Upper lobe of right lung (tissue), 1 donor: ENCODE results near the gene LUC7L3. TPM values are rescaled to one million over a fixed set of nuclear protein-coding genes. Genes with fewer than 3 reads are reported as not detected.
A peak's percentile ranks its signal among the peaks of the same experiment; 100 is the strongest.

Experiments used
- ATAC-seq: fragments of 200-7000 bp; cut with Tn5 transposase; one replicate; pipeline ENCODE4 v1.9.1; 2020; ENCODE audit warnings: mild to moderate bottlenecking, moderate library complexity
- DNase-seq: peaks from one replicate; pipeline ENCODE4 v3.0.0-alpha.2; 2020
- H3K27ac ChIP-seq: fragments of 200-600 bp; one replicate; pipeline ENCODE4 v1.8.0; 2022
- H3K27me3 ChIP-seq: fragments of 200-600 bp; one replicate; pipeline ENCODE4 v1.8.0; 2022; ENCODE audit warnings: mild to moderate bottlenecking
- H3K36me3 ChIP-seq: fragments of 200-600 bp; one replicate; pipeline ENCODE4 v1.8.0; 2022
- H3K4me1 ChIP-seq: fragments of 200-600 bp; one replicate; pipeline ENCODE4 v1.8.0; 2022
- H3K4me3 ChIP-seq: fragments of 200-600 bp; one replicate; pipeline ENCODE4 v1.8.0; 2022; ENCODE audit warnings: mild to moderate bottlenecking
- H3K9me3 ChIP-seq: fragments of 200-600 bp; one replicate; pipeline ENCODE4 v1.8.0; 2022
- intact Hi-C: fragments of 100-400 bp; cut with DNase I; formaldehyde crosslinking; loops from one replicate; pipeline ENCODE4 v1.11.0; 2022
- long read RNA-seq: library from polyadenylated mRNA; unstranded; transcript quantifications from one replicate; pipeline ENCODE4 v2.0.0, GENCODE V29; 2021
- total RNA-seq: library from RNA; stranded (reverse); fragmentation: NEBNext Ultra II Directional; extraction: Animal tissue kit (Norgen Biotek cat#: 25700); gene quantifications from one replicate; pipeline ENCODE4 v1.2.1, GENCODE V29; 2021
- TF ChIP-seq, protein P1 (sequence below): fragments of 200-600 bp; IDR thresholded peaks from one replicate; pipeline ENCODE4 v1.8.0; 2022; ENCODE audit warnings: antibody characterized with exemption
- donor health status: DM: no; HTN: yes; CAD: no; lungs with severe emphysema.

Gene LUC7L3, protein sequence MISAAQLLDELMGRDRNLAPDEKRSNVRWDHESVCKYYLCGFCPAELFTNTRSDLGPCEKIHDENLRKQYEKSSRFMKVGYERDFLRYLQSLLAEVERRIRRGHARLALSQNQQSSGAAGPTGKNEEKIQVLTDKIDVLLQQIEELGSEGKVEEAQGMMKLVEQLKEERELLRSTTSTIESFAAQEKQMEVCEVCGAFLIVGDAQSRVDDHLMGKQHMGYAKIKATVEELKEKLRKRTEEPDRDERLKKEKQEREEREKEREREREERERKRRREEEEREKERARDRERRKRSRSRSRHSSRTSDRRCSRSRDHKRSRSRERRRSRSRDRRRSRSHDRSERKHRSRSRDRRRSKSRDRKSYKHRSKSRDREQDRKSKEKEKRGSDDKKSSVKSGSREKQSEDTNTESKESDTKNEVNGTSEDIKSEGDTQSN
- total RNA-seq, result 105 TPM
- long read RNA-seq, full-length matches to known transcripts, result 35 of 58 reads
- long read RNA-seq, partial matches to known transcripts, result 10 of 58 reads
- long read RNA-seq, other reads (novel, unspliced or antisense), result 13 of 58 reads

DNA sequence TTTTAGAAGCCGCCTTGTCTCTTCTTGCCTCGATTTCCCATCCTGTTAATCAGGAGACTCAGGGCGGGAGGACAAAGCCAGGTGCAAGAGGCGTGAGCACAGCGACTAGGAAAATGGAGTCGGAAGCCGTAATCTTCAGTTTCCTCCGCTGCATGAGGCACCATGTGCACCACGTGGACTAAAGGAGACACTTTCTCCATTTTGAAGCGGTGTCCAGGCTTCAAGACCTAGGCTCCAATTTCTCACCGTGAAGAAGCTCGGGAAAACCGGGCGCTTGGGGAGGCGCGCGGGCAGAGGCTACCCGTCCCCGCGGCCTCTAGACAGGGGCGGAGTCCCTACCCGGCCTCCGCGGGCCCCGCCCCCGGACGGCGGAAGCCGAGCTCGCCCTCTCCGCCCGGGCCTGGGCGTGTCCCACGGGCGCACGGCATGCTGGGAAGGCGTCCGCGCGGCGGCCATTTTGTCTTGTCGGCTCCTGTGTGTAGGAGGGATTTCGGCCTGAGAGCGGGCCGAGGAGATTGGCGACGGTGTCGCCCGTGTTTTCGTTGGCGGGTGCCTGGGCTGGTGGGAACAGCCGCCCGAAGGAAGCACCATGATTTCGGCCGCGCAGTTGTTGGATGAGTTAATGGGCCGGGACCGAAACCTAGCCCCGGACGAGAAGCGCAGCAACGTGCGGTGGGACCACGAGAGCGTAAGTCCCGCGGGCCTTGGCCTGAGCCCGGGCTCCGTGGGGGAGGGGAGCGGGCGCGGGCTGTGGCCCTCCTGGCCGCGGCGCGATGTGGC is at the start of gene LUC7L3:
Gene LUC7L3, plus strand, starts transcription at position 460 of the 780 bp plus-strand sequence. Its CDS starts 130 bp downstream, at position 590.
- intact Hi-C loops, result no loop called here
- TF ChIP-seq, protein P1, sequence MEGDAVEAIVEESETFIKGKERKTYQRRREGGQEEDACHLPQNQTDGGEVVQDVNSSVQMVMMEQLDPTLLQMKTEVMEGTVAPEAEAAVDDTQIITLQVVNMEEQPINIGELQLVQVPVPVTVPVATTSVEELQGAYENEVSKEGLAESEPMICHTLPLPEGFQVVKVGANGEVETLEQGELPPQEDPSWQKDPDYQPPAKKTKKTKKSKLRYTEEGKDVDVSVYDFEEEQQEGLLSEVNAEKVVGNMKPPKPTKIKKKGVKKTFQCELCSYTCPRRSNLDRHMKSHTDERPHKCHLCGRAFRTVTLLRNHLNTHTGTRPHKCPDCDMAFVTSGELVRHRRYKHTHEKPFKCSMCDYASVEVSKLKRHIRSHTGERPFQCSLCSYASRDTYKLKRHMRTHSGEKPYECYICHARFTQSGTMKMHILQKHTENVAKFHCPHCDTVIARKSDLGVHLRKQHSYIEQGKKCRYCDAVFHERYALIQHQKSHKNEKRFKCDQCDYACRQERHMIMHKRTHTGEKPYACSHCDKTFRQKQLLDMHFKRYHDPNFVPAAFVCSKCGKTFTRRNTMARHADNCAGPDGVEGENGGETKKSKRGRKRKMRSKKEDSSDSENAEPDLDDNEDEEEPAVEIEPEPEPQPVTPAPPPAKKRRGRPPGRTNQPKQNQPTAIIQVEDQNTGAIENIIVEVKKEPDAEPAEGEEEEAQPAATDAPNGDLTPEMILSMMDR, result no peak

DNA sequence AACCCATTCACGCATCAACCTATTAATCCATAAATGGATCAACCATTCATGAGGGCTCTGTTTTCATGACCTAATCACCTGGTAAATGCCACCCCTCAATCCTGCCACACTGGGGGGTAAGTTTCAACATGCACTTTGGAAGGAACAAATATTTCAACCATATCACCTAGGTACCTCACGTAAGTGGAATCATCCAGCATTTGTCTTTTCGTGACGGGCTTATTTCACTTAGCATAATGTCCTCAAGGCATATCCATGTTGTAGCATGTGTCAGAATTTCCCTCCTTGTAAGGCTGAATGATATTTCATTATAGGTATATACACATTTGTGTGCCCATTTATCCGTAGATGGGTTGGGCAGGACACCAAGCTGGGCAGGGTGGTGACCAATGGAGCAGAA is 47.3 kb upstream of the LUC7L3 start:
- intact Hi-C loops, result no loop called here

More for the DNA sequence above, at the start of gene LUC7L3:
- peak; percentile 97 for DNase-seq
- Histone ChIP-seq H3K36me3 (no peaks in the 10 kb centered on the region), H3K4me1 (peaks cover 28% of the 10 kb centered on the region), H3K27ac (peak within 1 kb of the TSS; percentile 94), H3K9me3 (no peaks in the 10 kb centered on the region), H3K4me3 (peak within 1 kb of the TSS; percentile 89), H3K27me3 (no peaks in the 10 kb centered on the region)
- peak; percentile 99 for ATAC-seq

DNA sequence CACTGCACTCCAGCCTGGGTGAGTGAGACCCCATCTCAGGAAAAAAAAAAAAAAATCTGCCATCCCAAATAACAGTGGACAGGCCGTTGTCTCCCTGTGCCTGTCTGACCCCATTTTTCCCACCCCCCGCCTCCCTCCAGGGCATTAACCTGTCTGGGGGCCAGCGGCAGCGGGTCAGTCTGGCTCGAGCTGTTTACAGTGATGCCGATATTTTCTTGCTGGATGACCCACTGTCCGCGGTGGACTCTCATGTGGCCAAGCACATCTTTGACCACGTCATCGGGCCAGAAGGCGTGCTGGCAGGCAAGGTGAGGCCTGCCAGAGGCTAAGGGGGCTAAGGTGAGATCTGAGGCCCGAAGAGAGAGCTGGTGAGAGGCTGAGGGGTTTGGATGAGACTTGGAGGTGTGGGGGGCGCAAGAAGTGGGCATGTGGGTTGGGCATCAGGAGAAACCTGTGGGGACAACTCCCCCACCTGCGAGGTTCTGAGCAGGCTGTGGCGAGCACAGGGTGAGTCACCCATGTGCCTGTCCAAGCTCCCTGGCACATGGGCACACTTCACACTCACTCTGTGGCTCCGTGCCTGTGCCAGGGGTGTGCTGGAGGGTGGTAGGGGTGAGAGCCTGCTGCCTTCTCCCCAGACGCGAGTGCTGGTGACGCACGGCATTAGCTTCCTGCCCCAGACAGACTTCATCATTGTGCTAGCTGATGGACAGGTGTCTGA is 46.4 kb upstream of the LUC7L3 start:
- peak; percentile 36 for ATAC-seq
- H3K27ac ChIP-seq, result no peak overlapping the region

More for the DNA sequence above, 47.3 kb upstream of the LUC7L3 start:
- DNase-seq, result no peak
- no peak for ATAC-seq
- TF ChIP-seq, protein P1, result no peak
- H3K36me3 ChIP-seq, result no peaks in the 10 kb centered on the region
- H3K9me3 ChIP-seq, result no peaks in the 10 kb centered on the region
- peaks cover 5% of the 10 kb centered on the region for H3K4me1 ChIP-seq
- H3K4me3 ChIP-seq, result no peak overlapping the region
- no peak overlapping the region for H3K27ac ChIP-seq
- H3K27me3 ChIP-seq, result no peaks in the 10 kb centered on the region

GRCh38 chr17:50675190-50675589 is 44.2 kb upstream of the LUC7L3 start:
- H3K27ac ChIP-seq, result no peak overlapping the region
- no peak overlapping the region for H3K4me3 ChIP-seq
- no peaks in the 10 kb centered on the region for H3K36me3 ChIP-seq
- peaks cover 5% of the 10 kb centered on the region for H3K4me1 ChIP-seq
- no peak for ATAC-seq
- intact Hi-C loops, result no loop called here
- H3K9me3 ChIP-seq, result no peaks in the 10 kb centered on the region
- H3K27me3 ChIP-seq, result no peaks in the 10 kb centered on the region
- TF ChIP-seq, protein P1, result no peak
- no peak for DNase-seq

More for the DNA sequence above, 46.4 kb upstream of the LUC7L3 start:
- TF ChIP-seq, protein P1, result no peak
- Histone ChIP-seq H3K27me3 (no peaks in the 10 kb centered on the region), H3K9me3 (no peaks in the 10 kb centered on the region), H3K36me3 (no peaks in the 10 kb centered on the region), H3K4me3 (no peak overlapping the region), H3K4me1 (peaks cover 5% of the 10 kb centered on the region)
- intact Hi-C loops, result no loop called here
- DNase-seq, result peak; percentile 58

- H3K4me1 ChIP-seq, result peaks cover 3% of the 10 kb centered on the region
- ATAC-seq (no peak), DNase-seq (peak; percentile 40)
- intact Hi-C loops, result no loop called here
- no peaks in the 10 kb centered on the region for H3K36me3 ChIP-seq
- H3K27me3 ChIP-seq, result no peaks in the 10 kb centered on the region
- H3K9me3 ChIP-seq, result no peaks in the 10 kb centered on the region
- TF ChIP-seq, protein P1, result no peak
- no peak overlapping the region for H3K4me3 ChIP-seq
- no peak overlapping the region for H3K27ac ChIP-seq
These were observed 43.8 kb upstream of the LUC7L3 start for GRCh38 chr17:50675627-50676026.
